GM12878 (cell line): ENCODE data around the gene SCG3. TPM values are rescaled to one million over a fixed set of nuclear protein-coding genes. Genes with fewer than 3 reads are reported as not detected.

Source experiments
- ATF2 ChIP-seq: IDR thresholded peaks from 2 replicates; pipeline ENCODE4 v1.6.1; 2012; ENCODE audit warnings: low read length, inconsistent platforms
- BCL3 ChIP-seq: IDR thresholded peaks from 2 replicates; pipeline ENCODE4 v1.6.1; 2011; ENCODE audit warnings: borderline replicate concordance, low read depth, mild to moderate bottlenecking, moderate library complexity, low read length; ENCODE audit not compliant: insufficient read depth, poor library complexity, severe bottlenecking
- BHLHE40 ChIP-seq, 2 experiments: fragments of 450-650 bp in 1 of 2; IDR thresholded peaks; 2 replicates each; pipeline ENCODE4 v1.6.1; 2011 to 2017; ENCODE audit warnings: low read depth in 2 of 2, borderline replicate concordance in 1 of 2, improper control_type of control experiment in 1 of 2, low read length in 1 of 2, mild to moderate bottlenecking in 1 of 2
- CHD2 ChIP-seq: IDR thresholded peaks from 2 replicates; pipeline ENCODE4 v1.6.1; 2011; ENCODE audit warnings: low read depth, low read length, improper control_type of control experiment, borderline replicate concordance
- E4F1 ChIP-seq: fragments of 450-650 bp; IDR thresholded peaks from 2 replicates; pipeline ENCODE4 v1.6.1; 2018; ENCODE audit warnings: borderline replicate concordance, mild to moderate bottlenecking; ENCODE audit not compliant: partially characterized antibody
- FOXM1 ChIP-seq: IDR thresholded peaks from 2 replicates; pipeline ENCODE4 v1.6.1; 2012; ENCODE audit warnings: low read depth, mild to moderate bottlenecking, inconsistent platforms, low read length, moderate library complexity
- JUND ChIP-seq: IDR thresholded peaks from 2 replicates; pipeline ENCODE4 v1.6.1; 2012; ENCODE audit warnings: low read depth, mild to moderate bottlenecking, low read length, improper control_type of control experiment, moderate library complexity
- MEF2A ChIP-seq: IDR thresholded peaks from 2 replicates; pipeline ENCODE4 v1.6.1; 2011; ENCODE audit warnings: low read depth, mild to moderate bottlenecking, low read length, moderate library complexity; ENCODE audit not compliant: insufficient read depth
- MYB ChIP-seq: fragments of 150-350 bp; IDR thresholded peaks from 2 replicates; pipeline ENCODE4 v1.6.1; 2014; ENCODE audit warnings: mild to moderate bottlenecking, low read depth, low read length, borderline replicate concordance
- PKNOX1 ChIP-seq: fragments of 450-650 bp; IDR thresholded peaks from 2 replicates; pipeline ENCODE4 v1.6.1; 2016; ENCODE audit warnings: mild to moderate bottlenecking
- PRDM15 ChIP-seq: fragments of 450-650 bp; formaldehyde crosslinking; IDR thresholded peaks from 2 replicates; pipeline ENCODE4 v1.4.0; 2020; ENCODE audit warnings: mild to moderate bottlenecking, moderate library complexity
- RAD21 ChIP-seq: IDR thresholded peaks from 2 replicates; pipeline ENCODE4 v1.6.1; 2011; ENCODE audit warnings: mild to moderate bottlenecking, low read depth, low read length, moderate library complexity; ENCODE audit not compliant: insufficient read depth
- RUNX3 ChIP-seq: IDR thresholded peaks from 2 replicates; pipeline ENCODE4 v1.6.1; 2012; ENCODE audit warnings: low read length, inconsistent platforms
- SP1 ChIP-seq: IDR thresholded peaks from one replicate; pipeline ENCODE4 v1.6.1; 2011; ENCODE audit warnings: low read depth, low read length
- TARDBP ChIP-seq: IDR thresholded peaks from 2 replicates; pipeline ENCODE4 v1.6.1; 2016; ENCODE audit warnings: borderline replicate concordance
- USF2 ChIP-seq: IDR thresholded peaks from 2 replicates; pipeline ENCODE4 v1.6.1; 2011; ENCODE audit warnings: low read depth, low read length, improper control_type of control experiment, borderline replicate concordance
- ZZZ3 ChIP-seq: IDR thresholded peaks from 2 replicates; pipeline ENCODE4 v1.6.1; 2011; ENCODE audit warnings: low read depth; ENCODE audit not compliant: control insufficient read depth, insufficient read length
- polyA plus RNA-seq, 11 experiments: library from polyadenylated mRNA; depleted of rRNA in 4 of 11; unstranded in 6 of 11; stranded (reverse) in 5 of 11; fragments of >200 nt; fragmentation: Nextera tagmentation in 4 of 11; fragmentation: Illumina TruSeq in 1 of 11; extraction: Ambion mirVana in 4 of 11; extraction: Trizol in 1 of 11; gene quantifications; 1 replicate in 1 of 11; 2 replicates in 10 of 11; pipeline versions ENCODE4 v1.2.1 to v1.2.3, GENCODE V29; 2011 to 2016; ENCODE audit warnings: inconsistent platforms in 2 of 11, missing spikeins in 2 of 11, low read depth in 1 of 11
- total RNA-seq, 4 experiments: library from RNA; depleted of rRNA in 3 of 4; stranded (reverse); fragments of >200 nt in 3 of 4; fragmentation: Illumina TruSeq in 1 of 4; extraction: Trizol in 1 of 4; gene quantifications; 2 replicates each; pipeline versions ENCODE4 v1.2.1 to v1.2.3, GENCODE V29; 2013 to 2021

Gene SCG3
- total and polyA plus RNA-seq, 10 of the 15 experiments (the other 5 are each of a cell fraction or from before 2014, with no cell fraction given): 0.03 to 0.15 (median 0.04) TPM; not detected in 7

GRCh38 chr15:51649659-51650521 is 31.4 kb upstream of the SCG3 start (continued):
- TF ChIP-seq E4F1 (no peak), USF2 (no peak), SP1 (no peak), BCL3 (no peak), PKNOX1 (no peak), RUNX3 (no peak), JUND (no peak), MEF2A (peak; percentile 41; the same call in 1 of the 2 replicates), PRDM15 (CRISPR knock-in tag) (no peak), ATF2 (no peak), ZZZ3 (no peak), CHD2 (no peak), FOXM1 (no peak), RAD21 (peak; percentile 99), TARDBP (no peak), MYB (no peak), BHLHE40 (IDR thresholded peaks at IDR 0.05; ENCODE audit: borderline replicate concordance in 1 of 2, low read depth in 2 of 2, low read length in 1 of 2) (no peak)
